Common myeloid progenitor, CD34-positive (primary cell): ENCODE data around the gene SHROOM1.

Experiments used
- CTCF ChIA-PET: fragments of 350-600 bp; sonication (Branson Sonifier 250); formaldehyde crosslinking; loops from one replicate; lab custom pipeline; 2021; ENCODE audit warnings: antibody characterized with exemption; lab: Charles Lee
- POLR2A ChIA-PET: fragments of 350-600 bp; sonication (Branson Sonifier 250); formaldehyde crosslinking; loops from one replicate; lab custom pipeline; 2021; ENCODE audit warnings: antibody characterized with exemption; lab: Charles Lee
- DNase-seq, 3 donors: peaks; one replicate each; pipeline versions ENCODE4 v3.0.0 to v3.0.0-alpha.2; 2013
- H3K27ac ChIP-seq, 2 experiments: 1 replicate in 1 of 2; 2 replicates in 1 of 2; pipeline ENCODE4 v1.7.0; 2013; ENCODE audit warnings: inconsistent platforms in 2 of 2, low read length in 2 of 2, mild to moderate bottlenecking in 2 of 2, low read depth in 1 of 2, moderate library complexity in 1 of 2; ENCODE audit not compliant: severe bottlenecking in 2 of 2, insufficient read depth in 1 of 2, poor library complexity in 1 of 2
- H3K27me3 ChIP-seq, 5 experiments: replicated peaks in 2 of 5; 1 replicate in 3 of 5; 2 replicates in 2 of 5; pipeline versions ENCODE4 v1.6.1 to v1.7.0; 2013; ENCODE audit warnings: low read length in 4 of 5, mild to moderate bottlenecking in 2 of 5, moderate library complexity in 2 of 5, inconsistent platforms in 1 of 5; ENCODE audit not compliant: insufficient read depth in 5 of 5, control insufficient read depth in 4 of 5
- H3K36me3 ChIP-seq, 4 experiments: 1 replicate in 2 of 4; 2 replicates in 2 of 4; pipeline versions ENCODE4 v1.6.1 to v1.7.0; 2013; ENCODE audit warnings: low read length in 3 of 4, control low read depth in 1 of 4, mild to moderate bottlenecking in 1 of 4; ENCODE audit not compliant: control insufficient read depth in 4 of 4, insufficient read depth in 4 of 4
- H3K4me1 ChIP-seq, 4 experiments: 1 replicate in 3 of 4; 2 replicates in 1 of 4; pipeline versions ENCODE4 v1.6.1 to v1.7.1; 2013; ENCODE audit warnings: low read length in 3 of 4, mild to moderate bottlenecking in 3 of 4, control low read depth in 1 of 4, inconsistent platforms in 1 of 4, moderate library complexity in 1 of 4; ENCODE audit not compliant: control insufficient read depth in 4 of 4, insufficient read depth in 4 of 4; ENCODE audit errors: control extremely low read depth in 1 of 4
- H3K4me3 ChIP-seq, 7 experiments: 1 replicate in 4 of 7; 2 replicates in 3 of 7; pipeline versions ENCODE4 v1.5.1 to v1.7.0; 2013; ENCODE audit warnings: mild to moderate bottlenecking in 7 of 7, low read length in 6 of 7, moderate library complexity in 6 of 7, inconsistent platforms in 2 of 7, low read depth in 2 of 7, control low read depth in 1 of 7; ENCODE audit not compliant: insufficient read depth in 4 of 7, control insufficient read depth in 1 of 7; ENCODE audit errors: extremely low read depth in 1 of 7
- H3K9me3 ChIP-seq, 5 experiments: 1 replicate in 4 of 5; 2 replicates in 1 of 5; pipeline versions ENCODE4 v1.6.1 to v1.7.1; 2013; ENCODE audit warnings: low read length in 4 of 5, mild to moderate bottlenecking in 2 of 5, inconsistent platforms in 1 of 5, low read depth in 1 of 5, moderate library complexity in 1 of 5; ENCODE audit not compliant: control insufficient read depth in 4 of 5, insufficient read depth in 2 of 5; ENCODE audit errors: control extremely low read depth in 1 of 5
- WGBS: methylation state at CpG from one replicate; pipeline ENCODE4 v1.1.5; 2013; ENCODE audit not compliant: insufficient coverage; 5-methylcytosine and 5-hydroxymethylcytosine counted together

Gene SHROOM1

GRCh38 chr5:132785365-132785764, 45.1 kb downstream of the SHROOM1 start:
- no peaks in the 10 kb centered on the region for H3K9me3 ChIP-seq
- 0% methylated on average over 1 of the region's 5 CpGs for WGBS
- peaks cover 0 to 12% (median 5%) of the 10 kb centered on the region in 4 experiments for H3K4me1 ChIP-seq
- DNase-seq: no peak
- no peak overlapping the region for H3K4me3 ChIP-seq
- H3K27ac ChIP-seq: no peak overlapping the region
- ChIA-PET CTCF (interaction anchor here (0.6 to 1.9 kb wide), 2 partner anchors 12 to 94 kb away, joined by 4 read pairs; no protein-coding TSS in a partner anchor), POLR2A (no interaction called here)
- H3K27me3 ChIP-seq: peaks cover 0 to 20% (median 6%) of the 10 kb centered on the region in 5 experiments
- H3K36me3 ChIP-seq: no peaks in the 10 kb centered on the region

DNA sequence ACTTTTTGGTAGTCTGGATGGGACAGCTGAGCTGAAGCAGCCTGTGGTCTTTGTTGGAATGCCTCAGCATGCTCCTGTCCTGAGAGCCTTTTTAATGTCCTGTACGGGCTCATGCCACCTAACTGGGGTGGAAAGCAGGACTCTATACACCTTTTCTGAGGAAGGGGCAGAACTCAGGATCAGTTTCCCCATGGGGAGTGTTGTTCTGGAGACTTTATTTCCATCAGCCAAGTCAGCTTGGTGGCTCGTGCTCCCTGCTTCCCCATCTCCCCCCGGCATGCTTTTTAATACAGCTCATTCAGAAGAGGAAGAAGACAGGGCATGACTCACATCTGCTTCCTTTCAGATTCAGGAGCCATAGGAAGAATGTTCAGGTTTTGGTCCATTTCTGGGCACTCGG, 48.3 kb downstream of the SHROOM1 start:
- DNase-seq: peak; percentile 50 to 78 (median 66)
- ChIA-PET CTCF (interaction anchor here (0.6 to 1.3 kb wide), 5 partner anchors 10 to 100 kb away, joined by 3 to 4 read pairs (median 3); no protein-coding TSS in a partner anchor), POLR2A (interaction anchor here (1.1 kb wide), 1 partner anchor 25 kb away, joined by 5 read pairs; no protein-coding TSS in a partner anchor)
- H3K4me3 ChIP-seq: peak overlapping the region in 2 of 7 experiments; percentile 19 to 25
- no peaks in the 10 kb centered on the region for H3K36me3 ChIP-seq
- H3K4me1 ChIP-seq: peaks cover 3 to 18% (median 10%) of the 10 kb centered on the region in 4 experiments
- 88% methylated on average over 1 of the region's 4 CpGs for WGBS
- H3K27ac ChIP-seq: no peak overlapping the region
- H3K9me3 ChIP-seq: no peaks in the 10 kb centered on the region
- peaks cover 3 to 36% (median 34%) of the 10 kb centered on the region in 5 experiments for H3K27me3 ChIP-seq

- Histone ChIP-seq H3K27ac (no peak overlapping the region), H3K4me1 (peaks cover 3 to 22% (median 19%) of the 10 kb centered on the region in 4 experiments), H3K9me3 (no peaks in the 10 kb centered on the region), H3K27me3 (peaks cover 3 to 42% (median 38%) of the 10 kb centered on the region in 5 experiments), H3K36me3 (no peaks in the 10 kb centered on the region), H3K4me3 (no peak overlapping the region)
- POLR2A ChIA-PET: no interaction called here
- CTCF ChIA-PET: interaction anchor here (0.9 to 1.1 kb wide), 2 partner anchors 12 to 26 kb away, joined by 3 read pairs; no protein-coding TSS in a partner anchor
- DNase-seq: no peak
- WGBS: 96% methylated on average over 3 of the region's 4 CpGs
Observed at GRCh38 chr5:132781029-132781428, 49.4 kb downstream of the SHROOM1 start.

- ChIA-PET CTCF (interaction anchor here (1.1 kb wide), 1 partner anchor 27 kb away, joined by 3 read pairs; no protein-coding TSS in a partner anchor), POLR2A (no interaction called here)
- WGBS: no CpG with 5 or more reads among the region's 1 CpG
Observed at GRCh38 chr5:132780577-132780976, 49.9 kb downstream of the SHROOM1 start.

GRCh38 chr5:132779961-132780360, 50.5 kb downstream of the SHROOM1 start:
- Histone ChIP-seq H3K27me3 (peaks cover 3 to 51% (median 39%) of the 10 kb centered on the region in 5 experiments), H3K36me3 (no peaks in the 10 kb centered on the region), H3K4me3 (no peak overlapping the region), H3K4me1 (peaks cover 3 to 23% (median 19%) of the 10 kb centered on the region in 4 experiments), H3K27ac (no peak overlapping the region), H3K9me3 (no peaks in the 10 kb centered on the region)
- ChIA-PET CTCF (no interaction called here), POLR2A (no interaction called here)
- 95% methylated on average over 2 of the region's 3 CpGs for WGBS
- DNase-seq: no peak

More at GRCh38 chr5:132780577-132780976, 49.9 kb downstream of the SHROOM1 start:
- no peak overlapping the region for H3K27ac ChIP-seq
- H3K4me1 ChIP-seq: peaks cover 3 to 23% (median 19%) of the 10 kb centered on the region in 4 experiments
- DNase-seq: peak in 2 of 3 donors; percentile 28 to 33
- peaks cover 3 to 46% (median 40%) of the 10 kb centered on the region in 5 experiments for H3K27me3 ChIP-seq
- no peak overlapping the region for H3K4me3 ChIP-seq
- H3K36me3 ChIP-seq: no peaks in the 10 kb centered on the region
- no peaks in the 10 kb centered on the region for H3K9me3 ChIP-seq

GRCh38 chr5:132778856-132779255, 51.6 kb downstream of the SHROOM1 start:
- ChIA-PET POLR2A (no interaction called here), CTCF (interaction anchor here (1.4 kb wide), 1 partner anchor 24 kb away, joined by 3 read pairs; no protein-coding TSS in a partner anchor)
- 95% methylated on average over 5 of the region's 5 CpGs for WGBS
- no peak for DNase-seq
- Histone ChIP-seq H3K4me1 (peaks cover 3 to 23% (median 19%) of the 10 kb centered on the region in 4 experiments), H3K27me3 (peaks cover 3 to 57% (median 45%) of the 10 kb centered on the region in 5 experiments), H3K27ac (no peak overlapping the region), H3K36me3 (no peaks in the 10 kb centered on the region), H3K9me3 (no peaks in the 10 kb centered on the region), H3K4me3 (no peak overlapping the region)

GRCh38 chr5:132778129-132778528, 52.3 kb downstream of the SHROOM1 start:
- H3K4me1 ChIP-seq: peaks cover 3 to 23% (median 20%) of the 10 kb centered on the region in 4 experiments
- no peak for DNase-seq
- ChIA-PET POLR2A (interaction anchor here (0.8 kb wide), 1 partner anchor 305 kb away, joined by 3 read pairs; no protein-coding TSS in a partner anchor), CTCF (interaction anchor here (0.6 to 1.5 kb wide), 3 partner anchors 24 to 42 kb away, joined by 3 read pairs; no protein-coding TSS in a partner anchor)
- no peak overlapping the region for H3K27ac ChIP-seq
- H3K4me3 ChIP-seq: no peak overlapping the region
- H3K36me3 ChIP-seq: no peaks in the 10 kb centered on the region
- WGBS: 85% methylated on average over 3 of the region's 4 CpGs
- H3K27me3 ChIP-seq: peaks cover 3 to 57% (median 46%) of the 10 kb centered on the region in 5 experiments
- H3K9me3 ChIP-seq: no peaks in the 10 kb centered on the region
